Astrocyte of the spinal cord (primary cell): ENCODE measurements around the gene NRXN2.

ENCODE experiments used
- DNase-seq: peaks from one replicate; pipeline ENCODE4 v3.0.0; 2011; ENCODE audit warnings: low read depth, low spot score
- H3K4me3 ChIP-seq: 2 replicates; pipeline ENCODE4 v1.5.1; 2011; ENCODE audit warnings: low read depth, mild to moderate bottlenecking, low read length, moderate library complexity
- in situ Hi-C: cut with HindIII; loops from 2 replicates; pipeline ENCODE4 v1.10.0; 2017; ENCODE audit warnings: low sequenced_read_pairs
- TF ChIP-seq, protein P1 (sequence below): IDR thresholded peaks from 2 replicates; pipeline ENCODE4 v1.5.1; 2012; ENCODE audit warnings: low read depth, mild to moderate bottlenecking, low read length, inconsistent platforms

Gene NRXN2

DNA sequence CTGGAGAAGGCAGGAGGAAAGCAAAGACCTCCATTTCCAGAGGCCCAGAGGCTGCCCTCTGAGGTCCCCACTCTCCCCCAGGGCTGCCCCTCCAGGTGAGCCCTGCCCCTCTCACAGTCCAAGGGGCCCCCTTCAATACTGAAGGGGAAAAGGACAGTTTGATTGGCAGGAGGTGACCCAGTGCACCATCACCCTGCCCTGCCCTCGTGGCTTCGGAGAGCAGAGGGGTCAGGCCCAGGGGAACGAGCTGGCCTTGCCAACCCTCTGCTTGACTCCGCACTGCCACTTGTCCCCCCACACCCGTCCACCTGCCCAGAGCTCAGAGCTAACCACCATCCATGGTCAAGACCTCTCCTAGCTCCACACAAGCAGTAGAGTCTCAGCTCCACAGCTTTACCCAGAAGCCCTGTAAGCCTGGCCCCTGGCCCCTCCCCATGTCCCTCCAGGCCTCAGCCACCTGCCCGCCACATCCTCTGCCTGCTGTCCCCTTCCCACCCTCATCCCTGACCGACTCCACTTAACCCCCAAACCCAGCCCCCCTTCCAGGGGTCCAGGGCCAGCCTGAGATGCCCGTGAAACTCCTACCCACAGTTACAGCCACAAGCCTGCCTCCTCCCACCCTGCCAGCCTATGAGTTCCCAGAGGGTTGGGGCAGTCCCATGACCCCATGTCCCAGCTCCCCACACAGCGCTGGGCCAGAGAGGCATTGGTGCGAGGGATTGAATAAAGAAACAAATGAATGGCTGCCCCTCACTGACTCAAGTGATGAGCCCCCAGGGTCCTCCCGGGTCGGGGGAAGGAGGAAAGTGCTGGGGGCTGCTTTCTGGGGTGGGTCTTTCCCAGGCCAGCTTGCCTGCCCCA lies 121.2 kb downstream of the NRXN2 start:
- in situ Hi-C loops, result no loop called here
- DNase-seq, result no peak
- no peak overlapping the region for H3K4me3 ChIP-seq
- TF ChIP-seq, protein P1, sequence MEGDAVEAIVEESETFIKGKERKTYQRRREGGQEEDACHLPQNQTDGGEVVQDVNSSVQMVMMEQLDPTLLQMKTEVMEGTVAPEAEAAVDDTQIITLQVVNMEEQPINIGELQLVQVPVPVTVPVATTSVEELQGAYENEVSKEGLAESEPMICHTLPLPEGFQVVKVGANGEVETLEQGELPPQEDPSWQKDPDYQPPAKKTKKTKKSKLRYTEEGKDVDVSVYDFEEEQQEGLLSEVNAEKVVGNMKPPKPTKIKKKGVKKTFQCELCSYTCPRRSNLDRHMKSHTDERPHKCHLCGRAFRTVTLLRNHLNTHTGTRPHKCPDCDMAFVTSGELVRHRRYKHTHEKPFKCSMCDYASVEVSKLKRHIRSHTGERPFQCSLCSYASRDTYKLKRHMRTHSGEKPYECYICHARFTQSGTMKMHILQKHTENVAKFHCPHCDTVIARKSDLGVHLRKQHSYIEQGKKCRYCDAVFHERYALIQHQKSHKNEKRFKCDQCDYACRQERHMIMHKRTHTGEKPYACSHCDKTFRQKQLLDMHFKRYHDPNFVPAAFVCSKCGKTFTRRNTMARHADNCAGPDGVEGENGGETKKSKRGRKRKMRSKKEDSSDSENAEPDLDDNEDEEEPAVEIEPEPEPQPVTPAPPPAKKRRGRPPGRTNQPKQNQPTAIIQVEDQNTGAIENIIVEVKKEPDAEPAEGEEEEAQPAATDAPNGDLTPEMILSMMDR, result no peak

DNA sequence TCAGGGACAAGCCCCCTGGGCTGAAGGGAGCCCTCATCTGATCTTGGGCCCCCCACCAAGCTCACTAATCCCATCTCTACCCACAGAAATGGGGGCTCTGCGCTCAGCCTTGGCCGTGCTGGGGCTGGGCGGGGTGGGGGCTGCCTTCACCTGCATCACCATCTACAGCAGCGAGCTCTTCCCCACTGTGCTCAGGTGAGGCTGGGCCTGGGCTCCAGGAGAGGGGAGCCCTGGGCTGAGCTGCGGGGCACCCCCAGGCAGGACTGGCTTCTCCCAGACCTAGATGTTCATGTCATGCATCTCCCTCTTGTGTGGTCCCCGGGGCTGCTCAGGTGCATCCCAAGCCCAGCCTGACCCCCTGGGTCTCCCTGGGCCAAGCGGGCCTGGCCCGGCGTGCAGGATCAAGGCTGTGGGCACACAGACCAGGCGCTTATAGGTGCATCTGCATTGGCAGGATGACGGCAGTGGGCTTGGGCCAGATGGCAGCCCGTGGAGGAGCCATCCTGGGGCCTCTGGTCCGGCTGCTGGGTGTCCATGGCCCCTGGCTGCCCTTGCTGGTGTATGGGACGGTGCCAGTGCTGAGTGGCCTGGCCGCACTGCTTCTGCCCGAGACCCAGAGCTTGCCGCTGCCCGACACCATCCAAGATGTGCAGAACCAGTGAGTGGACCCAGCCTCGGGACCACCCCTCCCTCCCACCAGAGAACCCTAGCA lies 122.6 kb downstream of the NRXN2 start:
- TF ChIP-seq, protein P1, result no peak
- H3K4me3 ChIP-seq, result no peak overlapping the region
- no peak for DNase-seq
- in situ Hi-C loops, result no loop called here

DNA sequence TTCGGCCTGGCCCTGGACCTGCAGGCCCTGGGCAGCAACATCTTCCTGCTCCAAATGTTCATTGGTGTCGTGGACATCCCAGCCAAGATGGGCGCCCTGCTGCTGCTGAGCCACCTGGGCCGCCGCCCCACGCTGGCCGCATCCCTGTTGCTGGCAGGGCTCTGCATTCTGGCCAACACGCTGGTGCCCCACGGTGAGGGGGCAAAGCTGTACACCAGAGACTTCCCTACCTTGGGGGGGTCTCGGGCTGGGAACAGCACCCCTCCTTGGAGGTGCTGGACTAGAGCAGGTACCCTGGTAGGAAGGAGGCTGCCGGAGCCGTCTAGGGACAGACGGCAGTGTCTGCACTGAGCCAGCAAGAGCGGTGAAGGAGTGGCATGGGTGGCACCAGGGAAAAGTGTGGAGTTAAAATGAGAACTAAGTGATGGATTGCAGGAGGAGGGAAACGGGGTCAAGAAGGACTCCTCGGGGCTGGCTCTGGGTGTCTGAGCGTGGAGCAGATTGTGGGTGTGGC lies 123.2 kb downstream of the NRXN2 start:
- H3K4me3 ChIP-seq, result no peak overlapping the region
- in situ Hi-C loops, result no loop called here
- TF ChIP-seq, protein P1, result no peak
- no peak for DNase-seq

DNA sequence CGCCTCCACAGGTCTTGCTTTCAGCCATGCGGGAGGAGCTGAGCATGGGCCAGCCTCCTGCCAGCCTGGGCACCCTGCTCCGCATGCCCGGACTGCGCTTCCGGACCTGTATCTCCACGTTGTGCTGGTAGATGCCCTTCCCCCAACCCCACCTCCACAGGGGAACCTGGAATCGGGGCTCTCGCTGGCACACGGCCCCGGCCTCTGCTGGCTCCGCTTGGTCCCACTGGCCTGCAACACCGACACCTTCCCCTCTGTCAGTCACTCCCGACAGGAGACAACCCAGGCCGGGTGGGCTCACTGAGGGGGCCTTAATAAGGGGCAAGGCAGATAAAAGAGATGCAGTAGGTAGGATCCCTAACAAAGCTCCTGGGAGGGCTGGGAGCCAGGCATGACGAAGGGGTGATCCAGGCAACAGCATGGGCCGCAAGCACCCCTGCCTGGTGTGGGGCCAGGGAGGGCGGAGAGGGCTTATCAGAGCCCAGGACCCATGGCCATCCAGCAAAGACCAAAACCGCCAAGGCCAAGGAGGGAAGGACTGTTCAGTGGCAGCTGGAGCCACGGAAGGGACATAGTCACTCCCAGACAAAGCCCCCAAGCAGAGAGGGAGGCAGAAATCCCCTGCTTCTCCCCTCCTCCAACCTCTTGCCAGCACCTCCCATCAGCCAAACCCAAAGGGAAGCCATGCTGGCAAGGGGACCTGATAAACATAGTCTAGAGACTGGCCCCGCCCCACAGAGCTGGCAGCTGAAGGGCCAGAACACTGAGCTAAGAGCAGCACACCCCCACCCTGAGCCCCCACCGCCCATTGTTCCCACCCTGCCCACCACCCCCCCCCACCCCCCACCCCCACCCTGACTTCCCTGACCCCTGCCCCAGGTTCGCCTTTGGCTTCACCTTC lies 124.0 kb downstream of the NRXN2 start:
- DNase-seq, result no peak
- no peak overlapping the region for H3K4me3 ChIP-seq
- in situ Hi-C loops, result no loop called here
- TF ChIP-seq, protein P1, result no peak

DNA sequence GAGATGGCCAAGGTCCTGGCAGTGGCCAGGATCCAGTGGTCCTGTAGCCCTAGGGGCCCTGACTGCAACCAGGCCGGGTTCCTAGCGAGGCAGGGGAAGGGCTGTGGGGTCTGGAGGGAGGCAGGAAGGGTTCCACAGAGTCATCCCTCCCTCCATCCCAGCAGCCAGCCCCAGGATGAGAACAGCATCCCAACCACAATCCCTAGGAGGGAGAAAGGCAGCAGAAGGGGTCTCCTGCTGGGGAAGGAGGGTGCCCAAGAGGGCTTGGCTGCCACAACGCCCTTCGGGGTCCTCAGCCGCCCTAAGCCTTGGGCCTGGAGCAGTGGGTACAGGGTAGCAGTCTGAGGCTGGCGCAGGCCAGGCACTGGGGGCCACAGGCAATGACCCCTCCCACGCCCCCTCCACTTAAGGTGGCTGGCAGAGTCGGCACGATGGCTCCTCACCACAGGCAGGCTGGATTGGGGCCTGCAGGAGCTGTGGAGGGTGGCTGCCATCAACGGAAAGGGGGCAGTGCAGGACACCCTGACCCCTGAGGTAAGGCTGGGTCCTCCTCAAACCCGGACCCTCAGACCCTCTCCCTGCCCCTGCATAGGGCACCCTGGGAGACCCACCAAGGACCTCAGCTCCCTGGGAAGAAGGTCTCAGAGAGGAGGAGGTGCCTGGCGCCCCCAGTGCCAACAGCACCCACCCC lies 124.7 kb downstream of the NRXN2 start:
- in situ Hi-C loops, result no loop called here
- no peak for DNase-seq
- TF ChIP-seq, protein P1, result no peak
- no peak overlapping the region for H3K4me3 ChIP-seq
